DND-41 (cell line): Measurements from ENCODE around the gene EIF2B1.
A peak's percentile ranks its signal among the peaks of the same experiment; 100 is the strongest.

ENCODE experiments used
- ATAC-seq: fragments of 200-7000 bp; cut with Tn5 transposase; 3 replicates; pipeline ENCODE4 v1.9.1; 2021; ENCODE audit warnings: low read depth; ENCODE audit not compliant: insufficient read depth
- DNase-seq: peaks from one replicate; pipeline ENCODE4 v3.0.0-alpha.2; 2020
- H2AFZ ChIP-seq: 2 replicates; pipeline ENCODE4 v1.6.0; 2012; ENCODE audit warnings: low read depth, low read length
- H3K27ac ChIP-seq: 2 replicates; pipeline ENCODE4 v1.5.1; 2012; ENCODE audit warnings: low read length, inconsistent platforms
- H3K27me3 ChIP-seq: fragments of 200-600 bp; sonication (generic); 2 replicates; pipeline ENCODE4 v1.6.0; 2012; ENCODE audit warnings: low read length, mild to moderate bottlenecking, inconsistent platforms; ENCODE audit not compliant: insufficient read depth, poor library complexity
- H3K36me3 ChIP-seq: 2 replicates; pipeline ENCODE4 v1.5.1; 2012; ENCODE audit warnings: low read length, inconsistent platforms; ENCODE audit not compliant: insufficient read depth
- H3K4me1 ChIP-seq: 2 replicates; pipeline ENCODE4 v1.5.1; 2012; ENCODE audit warnings: mild to moderate bottlenecking, low read length; ENCODE audit not compliant: insufficient read depth
- H3K4me2 ChIP-seq: 2 replicates; pipeline ENCODE4 v1.6.0; 2012; ENCODE audit warnings: mild to moderate bottlenecking, moderate library complexity, low read length, inconsistent platforms; ENCODE audit not compliant: insufficient read depth
- H3K4me3 ChIP-seq, 2 experiments: fragments of 200-600 bp in 1 of 2; shearing (Covaris generic) in 1 of 2; 2 replicates each; pipeline ENCODE4 v1.5.1; 2012 to 2016; ENCODE audit warnings: inconsistent platforms in 2 of 2, low read length in 2 of 2, mild to moderate bottlenecking in 2 of 2, low read depth in 1 of 2, moderate library complexity in 1 of 2
- H3K79me2 ChIP-seq: 2 replicates; pipeline ENCODE4 v1.6.0; 2012; ENCODE audit warnings: low read length, inconsistent platforms; ENCODE audit not compliant: insufficient read depth
- H3K9ac ChIP-seq: 2 replicates; pipeline ENCODE4 v1.6.0; 2012; ENCODE audit warnings: low read depth, mild to moderate bottlenecking, inconsistent platforms, low read length, moderate library complexity
- H3K9me3 ChIP-seq: 2 replicates; pipeline ENCODE4 v1.5.1; 2012; ENCODE audit warnings: low read length, moderate library complexity, mild to moderate bottlenecking, inconsistent platforms; ENCODE audit not compliant: insufficient read depth, severe bottlenecking
- H4K20me1 ChIP-seq: 2 replicates; pipeline ENCODE4 v1.6.0; 2012; ENCODE audit warnings: low read length; ENCODE audit not compliant: insufficient read depth
- EZH2 ChIP-seq: IDR thresholded peaks from 3 replicates; pipeline ENCODE4 v1.6.1; 2012; ENCODE audit warnings: borderline replicate concordance, low read depth, mild to moderate bottlenecking, moderate library complexity, low read length, inconsistent platforms; ENCODE audit not compliant: severe bottlenecking
- TF ChIP-seq, protein P1 (sequence below): IDR thresholded peaks from 2 replicates; pipeline ENCODE4 v1.5.1; 2012; ENCODE audit warnings: borderline replicate concordance, low read length, moderate library complexity, mild to moderate bottlenecking; ENCODE audit not compliant: poor library complexity, severe bottlenecking; ENCODE audit errors: extremely low read depth

Gene EIF2B1

DNA sequence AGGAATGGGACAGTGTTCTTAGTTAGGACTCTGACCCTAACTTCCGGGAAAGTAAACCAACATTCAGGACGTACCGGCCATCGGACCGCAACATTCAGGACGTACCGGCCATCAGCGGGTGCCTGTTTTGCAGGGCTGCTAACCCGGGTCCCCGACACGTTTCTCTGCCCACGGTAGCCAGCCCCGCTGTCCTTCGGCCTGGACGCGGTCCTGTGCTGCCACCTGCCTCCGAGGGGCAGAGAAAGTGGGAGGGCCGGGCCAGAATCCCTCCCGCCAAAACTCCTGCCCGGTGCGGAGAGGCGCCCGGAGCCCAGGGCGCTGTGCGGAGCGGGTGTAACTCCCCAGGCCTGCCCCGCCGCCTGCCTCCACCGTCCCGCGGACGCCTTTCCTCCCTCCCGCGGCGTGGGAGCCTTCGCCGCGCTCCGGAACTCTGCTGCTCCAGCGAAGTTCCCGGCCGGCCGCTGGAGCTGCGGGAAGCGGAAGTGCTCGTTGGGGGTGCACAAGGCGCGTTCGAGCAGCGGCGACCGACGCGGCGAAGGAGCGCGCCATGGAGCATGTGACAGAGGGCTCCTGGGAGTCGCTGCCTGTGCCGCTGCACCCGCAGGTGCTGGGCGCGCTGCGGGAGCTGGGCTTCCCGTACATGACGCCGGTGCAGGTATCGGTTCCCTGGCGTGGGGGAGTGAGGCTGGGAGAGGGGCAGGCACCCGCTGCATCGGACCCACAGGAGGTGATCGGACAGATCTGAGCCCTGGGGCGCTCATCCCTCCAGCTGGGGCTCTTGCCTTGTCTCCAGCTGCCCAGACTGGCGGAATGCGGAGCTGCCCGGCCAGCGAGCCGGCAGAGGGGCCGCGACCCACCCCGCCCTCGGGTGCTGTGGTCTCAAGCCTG lies 31.6 kb downstream of the EIF2B1 start, which contains the start of gene DDX55:
TSS of gene DDX55 (plus strand) at position 498 of the 888 bp plus-strand sequence. CDS start at position 548, 50 bp downstream.
- H3K4me2 ChIP-seq: peak within 1 kb of the TSS; percentile 67
- ATAC-seq (peak; percentile 93), DNase-seq (peak; percentile 85)
- peak within 1 kb of the TSS; percentile 90 to 99 for H3K4me3 ChIP-seq
- H3K27me3 ChIP-seq: no peaks in the 10 kb centered on the region
- H4K20me1 ChIP-seq: peaks cover 9% of the 10 kb centered on the region; the same call in 1 of the 2 replicates
- TF ChIP-seq EZH2: no peak
- TF ChIP-seq, protein P1, sequence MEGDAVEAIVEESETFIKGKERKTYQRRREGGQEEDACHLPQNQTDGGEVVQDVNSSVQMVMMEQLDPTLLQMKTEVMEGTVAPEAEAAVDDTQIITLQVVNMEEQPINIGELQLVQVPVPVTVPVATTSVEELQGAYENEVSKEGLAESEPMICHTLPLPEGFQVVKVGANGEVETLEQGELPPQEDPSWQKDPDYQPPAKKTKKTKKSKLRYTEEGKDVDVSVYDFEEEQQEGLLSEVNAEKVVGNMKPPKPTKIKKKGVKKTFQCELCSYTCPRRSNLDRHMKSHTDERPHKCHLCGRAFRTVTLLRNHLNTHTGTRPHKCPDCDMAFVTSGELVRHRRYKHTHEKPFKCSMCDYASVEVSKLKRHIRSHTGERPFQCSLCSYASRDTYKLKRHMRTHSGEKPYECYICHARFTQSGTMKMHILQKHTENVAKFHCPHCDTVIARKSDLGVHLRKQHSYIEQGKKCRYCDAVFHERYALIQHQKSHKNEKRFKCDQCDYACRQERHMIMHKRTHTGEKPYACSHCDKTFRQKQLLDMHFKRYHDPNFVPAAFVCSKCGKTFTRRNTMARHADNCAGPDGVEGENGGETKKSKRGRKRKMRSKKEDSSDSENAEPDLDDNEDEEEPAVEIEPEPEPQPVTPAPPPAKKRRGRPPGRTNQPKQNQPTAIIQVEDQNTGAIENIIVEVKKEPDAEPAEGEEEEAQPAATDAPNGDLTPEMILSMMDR: peak; percentile 59
- no peaks in the 10 kb centered on the region for H3K9me3 ChIP-seq
- H3K27ac ChIP-seq: peak within 1 kb of the TSS; percentile 88
- H3K9ac ChIP-seq: peak within 1 kb of the TSS; percentile 99
- peaks cover 41% of the 10 kb centered on the region for H3K4me1 ChIP-seq
- peaks cover 64% of the 10 kb centered on the region for H3K36me3 ChIP-seq
- peak within 1 kb of the TSS; percentile 98 for H2AFZ ChIP-seq
- H3K79me2 ChIP-seq: peaks cover 82% of the 10 kb centered on the region

GRCh38 chr12:123599721-123600120 lies 33.8 kb downstream of the EIF2B1 start:
- Histone ChIP-seq H3K36me3 (peaks cover 62% of the 10 kb centered on the region), H3K27me3 (no peaks in the 10 kb centered on the region), H3K9me3 (no peaks in the 10 kb centered on the region), H3K4me2 (no peak overlapping the region), H2AFZ (no peak overlapping the region), H3K79me2 (peaks cover 81% of the 10 kb centered on the region), H3K4me3 (no peak overlapping the region), H3K27ac (no peak overlapping the region; the same call in 1 of the 2 replicates), H3K4me1 (peaks cover 33% of the 10 kb centered on the region), H4K20me1 (peaks cover 4% of the 10 kb centered on the region; the same call in 1 of the 2 replicates), H3K9ac (0 out of 2 replicates have a peak overlapping the region, but pooled peaks have one; percentile 6)
- TF ChIP-seq, protein P1: no peak
- TF ChIP-seq EZH2: no peak
- ATAC-seq (no peak), DNase-seq (no peak)

DNA sequence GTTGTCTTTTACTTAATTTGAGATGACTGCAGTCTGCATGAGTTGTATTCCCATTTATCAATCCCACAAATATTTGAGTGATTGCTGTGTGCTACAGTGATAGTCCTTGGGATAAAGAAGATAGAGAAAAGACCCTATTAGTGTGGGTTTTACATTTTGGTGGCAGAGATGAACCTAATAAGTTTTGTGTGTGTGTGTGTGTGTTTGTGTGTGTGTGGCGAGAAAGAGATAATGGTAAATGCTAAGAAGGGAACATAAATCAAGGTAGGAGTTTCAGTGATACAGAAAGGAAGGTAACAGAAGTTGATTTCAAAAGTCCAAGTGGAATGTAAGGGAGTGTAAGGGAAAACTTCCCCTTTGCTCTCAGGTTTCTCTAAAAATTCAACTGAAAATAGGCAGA lies 34.2 kb downstream of the EIF2B1 start:
- TF ChIP-seq, protein P1: no peak
- TF ChIP-seq EZH2: no peak

More for the DNA sequence above, 34.2 kb downstream of the EIF2B1 start:
- H3K36me3 ChIP-seq: peaks cover 61% of the 10 kb centered on the region
- H3K4me3 ChIP-seq: no peak overlapping the region
- H3K4me1 ChIP-seq: peaks cover 31% of the 10 kb centered on the region
- H3K27ac ChIP-seq: no peak overlapping the region; the same call in 1 of the 2 replicates
- no peaks in the 10 kb centered on the region for H3K9me3 ChIP-seq
- H3K9ac ChIP-seq: 0 out of 2 replicates have a peak overlapping the region, but pooled peaks have one; percentile 6
- H4K20me1 ChIP-seq: peaks cover 4% of the 10 kb centered on the region; the same call in 1 of the 2 replicates
- peaks cover 80% of the 10 kb centered on the region for H3K79me2 ChIP-seq
- H2AFZ ChIP-seq: no peak overlapping the region
- no peak overlapping the region for H3K4me2 ChIP-seq
- no peak for ATAC-seq
- no peaks in the 10 kb centered on the region for H3K27me3 ChIP-seq
- no peak for DNase-seq
